GM12891 (cell line): Measurements from ENCODE around the gene TAOK3.

Experiments
- POLR2A ChIP-seq: IDR thresholded peaks from 2 replicates; pipeline ENCODE4 v1.6.1; 2011; ENCODE audit warnings: low read depth, low read length, control low read depth
- POLR2AphosphoS5 ChIP-seq: IDR thresholded peaks from 2 replicates; pipeline ENCODE4 v1.6.1; 2011; ENCODE audit warnings: low read depth, low read length, control low read depth
- POU2F2 ChIP-seq: IDR thresholded peaks from 2 replicates; pipeline ENCODE4 v1.6.1; 2011; ENCODE audit warnings: low read depth, mild to moderate bottlenecking, control low read depth, low read length, moderate library complexity
- SPI1 ChIP-seq: IDR thresholded peaks from 2 replicates; pipeline ENCODE4 v1.6.1; 2011; ENCODE audit warnings: low read depth, low read length, control low read depth
- TAF1 ChIP-seq: IDR thresholded peaks from 2 replicates; pipeline ENCODE4 v1.6.1; 2011; ENCODE audit warnings: low read depth, low read length, control low read depth

DNA sequence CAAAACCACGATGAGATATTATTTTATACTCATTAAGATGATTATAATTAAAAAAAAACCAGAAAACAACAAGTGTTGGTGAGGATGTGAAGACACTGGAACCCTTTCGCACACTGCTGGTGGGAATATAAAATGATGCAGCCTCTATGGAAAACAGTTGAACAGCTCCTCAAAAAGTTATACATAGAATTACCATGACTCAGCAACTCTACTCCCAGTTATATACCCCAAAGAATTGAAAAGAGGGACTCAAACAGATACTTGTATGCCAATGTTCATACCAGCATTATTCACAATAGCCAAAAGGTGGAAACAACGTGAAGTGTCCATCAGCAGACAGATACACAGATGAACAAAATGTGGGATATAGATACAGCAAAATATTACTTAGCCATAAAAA lies 53.1 kb downstream of the TAOK3 start:
- TF ChIP-seq POLR2AphosphoS5, result no peak
- TF ChIP-seq POLR2A, result no peak
- TF ChIP-seq TAF1, result no peak
- no peak for TF ChIP-seq POU2F2
- no peak for TF ChIP-seq SPI1
